Osteocyte (in vitro differentiated cells): Measurements from ENCODE around the gene OCEL1. TPM values are rescaled to one million over a fixed set of nuclear protein-coding genes. Genes with fewer than 3 reads are reported as not detected.

Experiments used
- DNase-seq: peaks from one replicate; pipeline ENCODE4 v3.0.0; 2021; ENCODE audit warnings: mixed read lengths; ENCODE audit not compliant: unreplicated experiment; ENCODE audit errors: extremely low spot score
- H3K27ac Mint-ChIP-seq: one replicate; pipeline ENCODE4 v1.8.0; 2021; ENCODE audit warnings: mild to moderate bottlenecking, mixed read lengths; ENCODE audit not compliant: unreplicated experiment
- H3K27me3 Mint-ChIP-seq: one replicate; pipeline ENCODE4 v1.8.0; 2021; ENCODE audit warnings: mixed read lengths; ENCODE audit not compliant: unreplicated experiment
- H3K36me3 Mint-ChIP-seq: one replicate; pipeline ENCODE4 v1.8.0; 2021; ENCODE audit warnings: mixed read lengths; ENCODE audit not compliant: unreplicated experiment
- H3K4me1 Mint-ChIP-seq: one replicate; pipeline ENCODE4 v1.8.0; 2021; ENCODE audit warnings: mixed read lengths; ENCODE audit not compliant: unreplicated experiment
- H3K4me3 Mint-ChIP-seq: one replicate; pipeline ENCODE4 v1.8.0; 2021; ENCODE audit warnings: mild to moderate bottlenecking, moderate library complexity, mixed read lengths; ENCODE audit not compliant: unreplicated experiment
- H3K9me3 Mint-ChIP-seq: one replicate; pipeline ENCODE4 v1.8.0; 2021; ENCODE audit warnings: mixed read lengths; ENCODE audit not compliant: unreplicated experiment
- total RNA-seq: library from RNA; stranded (reverse); gene quantifications from 2 replicates; pipeline ENCODE4 v1.2.1, GENCODE V29; 2021
- TF ChIP-seq, protein P1 (sequence below): fragments of 200-600 bp; sonication (generic); IDR thresholded peaks from 2 replicates; pipeline ENCODE4 v1.5.0; 2021; ENCODE audit warnings: antibody characterized with exemption, mild to moderate bottlenecking, moderate library complexity

The OCEL1 gene
- total RNA-seq, 1 donor from 2014 or later = 28.5 TPM

DNA sequence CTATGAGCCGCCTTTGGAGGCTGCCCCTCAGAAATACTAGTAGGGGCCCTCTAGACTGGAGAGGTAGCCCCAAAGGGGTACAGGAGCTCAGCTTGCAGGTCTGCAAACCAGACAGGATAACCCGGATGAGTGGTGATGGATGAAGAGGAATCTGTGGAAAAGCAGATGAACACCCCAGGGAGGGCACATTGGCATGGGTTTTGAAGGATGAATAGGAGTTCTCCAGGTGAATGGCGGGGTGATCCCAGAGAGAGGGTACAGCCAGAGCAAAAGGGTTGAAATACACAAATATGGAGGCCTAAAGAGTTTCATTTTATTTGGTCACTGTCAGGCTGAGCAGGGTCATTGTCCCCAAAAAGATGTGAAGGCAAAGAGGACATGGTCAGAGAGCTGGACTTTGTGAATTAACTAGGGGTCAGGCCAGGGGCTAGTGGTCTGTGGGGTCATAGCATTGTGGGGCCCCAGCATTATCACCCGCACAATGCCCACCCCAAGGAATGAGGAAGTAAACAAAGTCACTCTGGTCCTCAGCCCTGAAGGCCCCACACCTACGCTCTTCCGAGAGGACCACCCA, 14.9 kb downstream of the OCEL1 start:
- TF ChIP-seq, protein P1, sequence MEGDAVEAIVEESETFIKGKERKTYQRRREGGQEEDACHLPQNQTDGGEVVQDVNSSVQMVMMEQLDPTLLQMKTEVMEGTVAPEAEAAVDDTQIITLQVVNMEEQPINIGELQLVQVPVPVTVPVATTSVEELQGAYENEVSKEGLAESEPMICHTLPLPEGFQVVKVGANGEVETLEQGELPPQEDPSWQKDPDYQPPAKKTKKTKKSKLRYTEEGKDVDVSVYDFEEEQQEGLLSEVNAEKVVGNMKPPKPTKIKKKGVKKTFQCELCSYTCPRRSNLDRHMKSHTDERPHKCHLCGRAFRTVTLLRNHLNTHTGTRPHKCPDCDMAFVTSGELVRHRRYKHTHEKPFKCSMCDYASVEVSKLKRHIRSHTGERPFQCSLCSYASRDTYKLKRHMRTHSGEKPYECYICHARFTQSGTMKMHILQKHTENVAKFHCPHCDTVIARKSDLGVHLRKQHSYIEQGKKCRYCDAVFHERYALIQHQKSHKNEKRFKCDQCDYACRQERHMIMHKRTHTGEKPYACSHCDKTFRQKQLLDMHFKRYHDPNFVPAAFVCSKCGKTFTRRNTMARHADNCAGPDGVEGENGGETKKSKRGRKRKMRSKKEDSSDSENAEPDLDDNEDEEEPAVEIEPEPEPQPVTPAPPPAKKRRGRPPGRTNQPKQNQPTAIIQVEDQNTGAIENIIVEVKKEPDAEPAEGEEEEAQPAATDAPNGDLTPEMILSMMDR = no peak

DNA sequence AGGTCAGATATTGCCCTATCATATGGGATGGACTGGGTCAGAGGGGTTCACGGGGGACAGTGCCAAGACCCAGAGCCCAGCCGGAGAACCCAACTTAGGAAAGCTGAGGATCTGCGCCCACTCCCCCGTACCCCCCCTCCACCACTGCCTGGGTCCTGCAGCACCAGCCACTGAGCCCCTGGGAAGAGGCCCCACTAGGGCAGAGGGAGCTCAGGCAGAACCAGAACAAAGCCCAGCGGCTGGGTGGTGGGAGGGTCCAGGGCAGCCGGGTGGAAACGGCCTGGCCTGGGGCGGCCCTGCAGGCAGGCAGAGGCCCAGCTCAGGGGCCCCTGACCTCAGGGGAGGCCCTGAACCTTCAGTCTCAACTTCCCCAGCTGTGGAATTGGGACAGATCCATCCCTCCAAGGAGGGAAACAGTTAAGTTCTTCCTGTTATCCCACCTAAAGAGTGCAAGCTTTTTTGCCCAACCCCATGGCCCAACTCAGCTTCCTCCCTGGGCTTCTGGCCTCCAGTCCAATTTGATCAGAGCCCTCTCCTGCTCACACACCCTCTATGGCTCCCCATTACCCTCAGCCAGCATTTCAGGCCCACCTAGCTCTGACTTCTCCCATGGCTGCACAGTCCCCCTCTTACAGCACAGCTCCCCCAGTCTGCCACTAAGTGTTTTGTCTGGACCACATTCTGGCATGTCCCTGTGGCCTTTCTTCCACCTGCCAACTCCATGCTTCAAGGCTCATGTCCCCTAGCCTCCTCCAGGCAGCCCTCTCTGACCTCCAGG, 16.6 kb downstream of the OCEL1 start:
- peaks cover 42% of the 10 kb centered on the region for H3K4me1 Mint-ChIP-seq
- peaks cover 9% of the 10 kb centered on the region for H3K36me3 Mint-ChIP-seq
- H3K9me3 Mint-ChIP-seq = no peaks in the 10 kb centered on the region
- TF ChIP-seq, protein P1 = no peak
- H3K4me3 Mint-ChIP-seq = peak overlapping the region; percentile 90
- no peaks in the 10 kb centered on the region for H3K27me3 Mint-ChIP-seq
- no peak for DNase-seq
- H3K27ac Mint-ChIP-seq = peak overlapping the region; percentile 87

More for the DNA sequence above, 14.9 kb downstream of the OCEL1 start:
- Mint-ChIP-seq H3K4me3 (no peak overlapping the region), H3K36me3 (peaks cover 9% of the 10 kb centered on the region), H3K9me3 (no peaks in the 10 kb centered on the region), H3K4me1 (peaks cover 33% of the 10 kb centered on the region), H3K27me3 (no peaks in the 10 kb centered on the region), H3K27ac (no peak overlapping the region)
- DNase-seq = no peak

DNA sequence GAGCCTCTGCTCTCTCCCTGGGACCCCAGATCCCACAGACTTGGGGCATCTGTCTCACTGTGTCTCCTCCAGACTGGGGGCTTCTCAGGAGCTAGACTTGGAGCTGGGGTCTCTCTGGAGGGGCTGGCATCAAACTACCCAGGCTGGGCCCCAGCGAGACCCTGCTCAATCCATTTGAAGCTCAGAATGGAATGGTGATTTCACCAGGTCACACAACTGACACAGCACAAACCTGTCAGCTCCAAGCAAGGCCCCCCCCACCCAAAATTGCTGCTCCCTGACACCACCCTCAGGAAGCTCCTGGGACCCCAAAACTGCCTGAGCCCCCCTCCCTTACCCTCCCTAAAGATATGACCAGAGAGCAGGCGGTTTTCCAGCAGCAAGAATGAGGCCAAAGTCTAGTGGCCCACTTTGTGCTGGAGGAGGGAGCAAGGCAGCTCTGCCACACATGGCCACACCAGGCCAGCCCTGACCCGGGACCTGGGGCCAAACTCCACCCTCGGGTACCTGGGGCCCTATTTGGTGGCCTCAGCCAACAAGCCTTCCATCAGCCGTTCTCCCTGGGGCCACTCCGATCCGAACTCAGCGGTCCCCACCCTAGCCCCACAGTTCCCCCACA, 17.3 kb downstream of the OCEL1 start:
- TF ChIP-seq, protein P1 = no peak
- H3K4me3 Mint-ChIP-seq = peak overlapping the region; percentile 90

DNA sequence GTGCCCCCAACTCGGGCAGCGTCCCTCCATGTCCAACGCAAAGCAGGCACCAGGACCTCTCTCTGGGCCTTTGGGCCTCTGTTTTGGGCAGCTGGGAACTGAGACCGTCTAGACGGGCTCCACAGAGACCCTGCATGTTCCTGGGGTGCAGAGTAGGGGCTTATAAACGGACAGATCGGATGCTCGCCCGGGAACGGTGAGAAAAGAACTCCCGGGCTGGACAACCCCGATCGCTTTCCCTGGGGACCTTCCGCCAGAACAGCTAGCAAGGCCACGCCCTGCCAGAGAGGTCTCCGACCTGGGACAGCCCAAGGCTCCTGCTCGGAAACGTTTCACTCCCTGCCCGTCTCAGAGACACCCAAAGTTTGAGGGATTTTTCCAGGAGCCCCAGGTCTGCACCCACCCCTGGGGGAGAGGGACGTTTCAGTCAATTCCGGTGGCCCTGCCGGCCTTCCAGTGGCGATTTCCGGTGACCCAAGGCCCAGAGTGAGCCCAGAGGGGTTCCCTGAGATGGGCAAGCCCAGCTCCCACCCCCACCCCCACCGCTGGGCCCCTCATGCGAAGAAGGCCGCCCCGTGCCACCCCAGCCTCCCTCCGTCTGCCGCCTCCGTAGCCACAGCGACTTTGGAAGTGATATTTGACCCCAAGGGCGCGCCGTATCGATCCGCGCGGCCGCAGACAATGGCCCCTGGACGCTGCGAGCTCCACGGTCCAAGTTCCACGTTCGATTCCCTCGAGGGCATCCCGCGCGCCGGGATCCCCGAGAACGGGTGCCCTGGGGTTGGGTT, 18.0 kb downstream of the OCEL1 start:
- Mint-ChIP-seq H3K9me3 (no peaks in the 10 kb centered on the region), H3K27me3 (no peaks in the 10 kb centered on the region), H3K36me3 (no peaks in the 10 kb centered on the region), H3K27ac (peak overlapping the region; percentile 87), H3K4me3 (peak overlapping the region; percentile 90), H3K4me1 (peaks cover 53% of the 10 kb centered on the region)
- DNase-seq = no peak
- TF ChIP-seq, protein P1 = no peak

More for the DNA sequence above, 17.3 kb downstream of the OCEL1 start:
- Mint-ChIP-seq H3K36me3 (peaks cover 2% of the 10 kb centered on the region), H3K9me3 (no peaks in the 10 kb centered on the region), H3K4me1 (peaks cover 46% of the 10 kb centered on the region), H3K27me3 (no peaks in the 10 kb centered on the region), H3K27ac (peak overlapping the region; percentile 87)
- DNase-seq = no peak
